IMR-90 (cell line): ENCODE results near the gene AK1. TPM values are rescaled to one million over a fixed set of nuclear protein-coding genes. Genes with fewer than 3 reads are reported as not detected.

Experiments used
- ATAC-seq: fragments of 200-7000 bp; cut with Tn5 transposase; 2 replicates; pipeline ENCODE4 v1.9.1; 2020; ENCODE audit warnings: low read depth, mild to moderate bottlenecking, moderate library complexity
- BruUV-seq: library from RNA; stranded (reverse); fragments of 400-500 nt; replicated peaks from 2 replicates; lab custom pipeline; 2021; lab: Mats Ljungman, UMichigan
- CTCF ChIA-PET: fragments of 300-600 bp; formaldehyde crosslinking; extraction: SDS; loops from one replicate; lab custom pipeline; 2021; ENCODE audit warnings: antibody characterized with exemption; lab: Yijun Ruan, JAX
- POLR2A ChIA-PET: fragments of 300-600 bp; sonication (Branson Sonifier 250); formaldehyde crosslinking; loops from one replicate; lab custom pipeline; 2022; ENCODE audit warnings: antibody characterized with exemption; ENCODE audit not compliant: unreplicated experiment; lab: Charles Lee
- DNase-seq: peaks from one replicate; pipeline ENCODE4 v3.0.0; 2013
- H2AFZ ChIP-seq: replicated peaks from 2 replicates; pipeline ENCODE3; 2013; ENCODE audit warnings: low read length, mild to moderate bottlenecking; ENCODE audit not compliant: poor library complexity
- H2AK5ac ChIP-seq: 2 replicates; pipeline ENCODE4 v1.6.1; 2013; ENCODE audit warnings: low read depth, low read length, inconsistent platforms
- H2AK9ac ChIP-seq: replicated peaks from 2 replicates; pipeline ENCODE3; 2013; ENCODE audit warnings: mild to moderate bottlenecking, low read depth, low read length, moderate library complexity; ENCODE audit not compliant: poor library complexity
- H2BK120ac ChIP-seq: 2 replicates; pipeline ENCODE4 v1.6.1; 2013; ENCODE audit warnings: low read depth, low read length, inconsistent platforms
- H2BK15ac ChIP-seq: 3 replicates; pipeline ENCODE4 v1.6.1; 2013; ENCODE audit warnings: low read depth, low read length, inconsistent platforms
- H2BK20ac ChIP-seq: 2 replicates; pipeline ENCODE4 v1.6.1; 2013; ENCODE audit warnings: low read depth, mild to moderate bottlenecking, inconsistent platforms, low read length, moderate library complexity
- H2BK5ac ChIP-seq: 2 replicates; pipeline ENCODE4 v1.6.1; 2013; ENCODE audit warnings: mild to moderate bottlenecking, low read depth, low read length, inconsistent platforms; ENCODE audit not compliant: poor library complexity, severe bottlenecking
- H3K14ac ChIP-seq: replicated peaks from 2 replicates; pipeline ENCODE4 v1.6.1; 2013; ENCODE audit warnings: low read depth, low read length, inconsistent platforms
- H3K18ac ChIP-seq: 2 replicates; pipeline ENCODE4 v1.6.1; 2013; ENCODE audit warnings: low read depth, low read length, control low read depth
- H3K23ac ChIP-seq: 2 replicates; pipeline ENCODE4 v1.6.1; 2013; ENCODE audit warnings: low read depth, low read length, inconsistent platforms
- H3K27ac ChIP-seq: 2 replicates; pipeline ENCODE4 v1.5.1; 2013; ENCODE audit warnings: mild to moderate bottlenecking, control low read depth, low read length; ENCODE audit not compliant: insufficient read depth
- H3K27me3 ChIP-seq: 2 replicates; pipeline ENCODE4 v1.6.1; 2013; ENCODE audit warnings: low read length; ENCODE audit not compliant: control insufficient read depth, insufficient read depth
- H3K36me3 ChIP-seq: 2 replicates; pipeline ENCODE4 v1.6.1; 2013; ENCODE audit warnings: low read length, mixed read lengths; ENCODE audit not compliant: control insufficient read depth, insufficient read depth
- H3K4ac ChIP-seq: 2 replicates; pipeline ENCODE4 v1.6.1; 2013; ENCODE audit warnings: low read depth, low read length, inconsistent platforms
- H3K4me1 ChIP-seq: 2 replicates; pipeline ENCODE4 v1.6.1; 2013; ENCODE audit warnings: low read length, mixed read lengths; ENCODE audit not compliant: control insufficient read depth, insufficient read depth
- H3K4me2 ChIP-seq: 2 replicates; pipeline ENCODE4 v1.6.1; 2013; ENCODE audit warnings: low read depth, mild to moderate bottlenecking, control low read depth, low read length, moderate library complexity
- H3K4me3 ChIP-seq: 2 replicates; pipeline ENCODE4 v1.5.1; 2013; ENCODE audit warnings: low read depth, mild to moderate bottlenecking, control low read depth, low read length, moderate library complexity; ENCODE audit not compliant: insufficient read depth
- H3K56ac ChIP-seq: 2 replicates; pipeline ENCODE4 v1.6.1; 2013; ENCODE audit warnings: low read length, inconsistent platforms; ENCODE audit not compliant: insufficient read depth; ENCODE audit errors: extremely low read depth
- H3K79me1 ChIP-seq, 2 experiments: 2 replicates each; pipeline ENCODE4 v1.6.1; 2013; ENCODE audit warnings: low read length in 2 of 2, inconsistent platforms in 1 of 2, low read depth in 1 of 2
- H3K9ac ChIP-seq: 2 replicates; pipeline ENCODE4 v1.6.1; 2013; ENCODE audit warnings: low read depth, low read length, control low read depth
- H3K9me1 ChIP-seq: 2 replicates; pipeline ENCODE4 v1.6.1; 2013; ENCODE audit warnings: low read length, inconsistent platforms; ENCODE audit not compliant: insufficient read depth
- H3K9me3 ChIP-seq: 2 replicates; pipeline ENCODE4 v1.6.1; 2013; ENCODE audit warnings: low read length; ENCODE audit not compliant: control insufficient read depth, insufficient read depth
- H4K20me1 ChIP-seq: 2 replicates; pipeline ENCODE4 v1.6.1; 2013; ENCODE audit warnings: low read length, inconsistent platforms; ENCODE audit not compliant: insufficient read depth
- H4K5ac ChIP-seq: 2 replicates; pipeline ENCODE4 v1.6.1; 2013; ENCODE audit warnings: mild to moderate bottlenecking, low read depth, low read length, control low read depth
- H4K8ac ChIP-seq, 2 experiments: 2 replicates each; pipeline ENCODE4 v1.6.1; 2013; ENCODE audit warnings: low read depth in 2 of 2, low read length in 2 of 2, control low read depth in 1 of 2, inconsistent platforms in 1 of 2
- H4K91ac ChIP-seq: 2 replicates; pipeline ENCODE4 v1.6.1; 2013; ENCODE audit warnings: low read depth, low read length, inconsistent platforms; ENCODE audit not compliant: insufficient read depth
- BHLHE40 ChIP-seq: fragments of 150-350 bp; IDR thresholded peaks from 2 replicates; pipeline ENCODE4 v1.6.1; 2016; ENCODE audit warnings: mild to moderate bottlenecking, low read depth, low read length
- CEBPB ChIP-seq: IDR thresholded peaks from 2 replicates; pipeline ENCODE4 v1.6.1; 2012; ENCODE audit warnings: low read depth, low read length, improper control_type of control experiment
- CHD1 ChIP-seq: IDR thresholded peaks from 2 replicates; pipeline ENCODE4 v1.6.1; 2012; ENCODE audit warnings: low read depth, low read length, improper control_type of control experiment
- ELK1 ChIP-seq: fragments of 150-350 bp; IDR thresholded peaks from 2 replicates; pipeline ENCODE4 v1.6.1; 2016; ENCODE audit warnings: low read depth, mild to moderate bottlenecking, low read length, moderate library complexity, borderline replicate concordance
- FOS ChIP-seq: fragments of 150-350 bp; IDR thresholded peaks from 2 replicates; pipeline ENCODE4 v1.6.1; 2016; ENCODE audit warnings: low read depth, low read length
- MAFK ChIP-seq: IDR thresholded peaks from 2 replicates; pipeline ENCODE4 v1.6.1; 2012; ENCODE audit warnings: low read depth, low read length, improper control_type of control experiment
- MXI1 ChIP-seq: IDR thresholded peaks from 2 replicates; pipeline ENCODE4 v1.6.1; 2012; ENCODE audit warnings: low read depth, mild to moderate bottlenecking, low read length, moderate library complexity, borderline replicate concordance
- NFE2L2 ChIP-seq: fragments of 150-350 bp; IDR thresholded peaks from 2 replicates; pipeline ENCODE4 v1.6.1; 2016; ENCODE audit warnings: low read depth, mild to moderate bottlenecking, low read length
- POLR2A ChIP-seq: IDR thresholded peaks from 2 replicates; pipeline ENCODE4 v1.6.1; 2012; ENCODE audit warnings: mild to moderate bottlenecking, low read depth, low read length
- RAD21 ChIP-seq: IDR thresholded peaks from 2 replicates; pipeline ENCODE4 v1.6.1; 2012; ENCODE audit warnings: low read length, improper control_type of control experiment
- RCOR1 ChIP-seq: IDR thresholded peaks from 2 replicates; pipeline ENCODE4 v1.6.1; 2012; ENCODE audit warnings: mild to moderate bottlenecking, low read length, improper control_type of control experiment; ENCODE audit not compliant: insufficient replicate concordance
- RFX5 ChIP-seq: IDR thresholded peaks from 2 replicates; pipeline ENCODE4 v1.8.0; 2012; ENCODE audit warnings: low read depth, mild to moderate bottlenecking, low read length, moderate library complexity
- SMC3 ChIP-seq: fragments of 150-350 bp; IDR thresholded peaks from 2 replicates; pipeline ENCODE4 v1.6.1; 2016; ENCODE audit warnings: low read depth, mild to moderate bottlenecking, antibody characterized with exemption, low read length, moderate library complexity
- WGBS, 2 experiments: methylation state at CpG; one replicate each; pipeline versions ENCODE4 v1.1.5 to v1.1.7; 2013; ENCODE audit warnings: missing lambda C conversion rate in 2 of 2; ENCODE audit not compliant: insufficient read length in 1 of 2; ENCODE audit errors: extremely low coverage in 2 of 2; 5-methylcytosine and 5-hydroxymethylcytosine counted together
- dilution Hi-C: fragments of 300-500 bp; cut with HindIII; formaldehyde crosslinking; loops from one replicate; pipeline ENCODE4 v1.14.3; 2018; ENCODE audit warnings: low sequenced_read_pairs; ENCODE audit not compliant: unreplicated experiment
- in situ Hi-C: fragments of 300-500 bp; cut with MboI; formaldehyde crosslinking; loops from 3 replicates; pipeline ENCODE4 v1.14.3; 2019; ENCODE audit warnings: low sequenced_read_pairs, inconsistent platforms, mixed read lengths
- intact Hi-C: fragments of 100-400 bp; cut with micrococcal nuclease; formaldehyde crosslinking; loops from 2 replicates; pipeline ENCODE4 v1.10.0; 2022
- polyA plus RNA-seq, 3 experiments: library from polyadenylated mRNA; depleted of rRNA; stranded (reverse); fragments of >200 nt; gene quantifications; 2 replicates each; pipeline ENCODE4 v1.2.3, GENCODE V29; 2012; ENCODE audit warnings: low replicate concordance in 1 of 3
- total RNA-seq: library from RNA; depleted of rRNA; stranded (reverse); fragments of >200 nt; gene quantifications from 2 replicates; pipeline ENCODE4 v1.2.3, GENCODE V29; 2012
- TF ChIP-seq, protein P1 (sequence below): conservative IDR thresholded peaks from 2 replicates; pipeline ENCODE4 v1.5.1; 2012; ENCODE audit warnings: mild to moderate bottlenecking, low read depth, low read length, improper control_type of control experiment
- TF ChIP-seq, protein P2 (sequence below): fragments of 150-350 bp; IDR thresholded peaks from 2 replicates; pipeline ENCODE4 v1.6.1; 2017; ENCODE audit warnings: mild to moderate bottlenecking, antibody characterized with exemption, low read length, low read depth

The AK1 gene
- total and polyA plus RNA-seq, 2 of the 4 experiments (the other 2 are of a cell fraction): 44.8 to 119 TPM

DNA sequence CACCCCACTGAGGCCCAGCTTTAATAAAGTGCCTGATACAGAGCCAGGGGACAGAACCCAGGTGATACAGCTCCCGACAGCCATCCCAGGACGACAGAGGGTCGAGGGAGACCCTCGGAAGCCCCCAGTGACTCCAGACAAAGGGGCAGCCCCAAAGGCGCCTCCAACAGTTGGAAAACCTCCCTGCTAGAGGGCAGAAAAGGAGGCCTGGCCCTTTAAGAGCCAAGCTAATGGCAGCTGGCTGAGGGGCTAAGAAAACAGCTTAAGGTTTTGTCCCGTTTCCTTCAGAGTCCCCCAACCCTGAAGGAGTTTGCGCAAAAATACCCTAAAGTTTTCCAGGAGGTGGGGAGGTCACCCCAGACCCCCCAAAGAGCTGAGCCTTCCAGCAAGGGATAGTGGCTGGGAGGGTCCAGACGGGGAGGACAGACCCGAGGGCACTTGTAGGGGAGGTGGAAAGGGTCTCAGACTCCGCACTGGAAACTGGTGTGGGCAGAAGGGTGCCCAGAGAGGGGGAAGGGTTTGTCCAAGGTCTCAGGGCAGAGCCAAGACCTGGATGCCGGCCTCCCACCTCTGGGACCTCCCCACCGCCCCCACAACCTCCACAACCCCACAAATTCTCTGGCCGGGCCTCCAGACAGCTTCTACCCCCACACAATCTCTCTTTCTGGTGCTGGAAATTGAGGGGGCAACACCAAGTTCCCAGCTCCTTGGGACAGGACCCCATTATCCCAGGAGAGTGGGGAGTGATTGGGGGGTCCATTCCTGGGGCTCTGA lies 8.2 kb upstream of the AK1 start:
- BruUV-seq: no TSS peak
- peaks cover 9% of the 10 kb centered on the region for H3K9me1 ChIP-seq
- ATAC-seq: no peak
- no peak overlapping the region for H3K27ac ChIP-seq
- no peak overlapping the region for H3K4me2 ChIP-seq
- peaks cover 0 to 23% of the 10 kb centered on the region in 2 experiments; a peak in 3 of 4 replicates for H3K79me1 ChIP-seq
- no peak overlapping the region for H2BK120ac ChIP-seq
- H3K18ac ChIP-seq: no peak overlapping the region
- no peak overlapping the region for H3K56ac ChIP-seq
- H3K27me3 ChIP-seq: no peaks in the 10 kb centered on the region
- peaks cover 50% of the 10 kb centered on the region for H3K36me3 ChIP-seq
- no peak overlapping the region for H4K5ac ChIP-seq
- H3K4me3 ChIP-seq: no peak overlapping the region
- no peak overlapping the region for H4K91ac ChIP-seq
- H3K14ac ChIP-seq: no peak overlapping the region
- no peak overlapping the region for H2BK20ac ChIP-seq
- no peak overlapping the region for H2AK5ac ChIP-seq
- whole genome bisulfite sequencing, 2 experiments: 78% methylated on average over 4 of the region's 13 CpGs; no CpG with 5 or more reads in 1 of the 2 experiments
- TF ChIP-seq CEBPB (no peak), FOS (no peak), SMC3 (no peak), POLR2A (no peak), NFE2L2 (no peak), RFX5 (no peak), BHLHE40 (no peak), ELK1 (no peak), CHD1 (no peak), MXI1 (no peak), MAFK (no peak), RAD21 (no peak), RCOR1 (no peak)
- TF ChIP-seq, protein P1, sequence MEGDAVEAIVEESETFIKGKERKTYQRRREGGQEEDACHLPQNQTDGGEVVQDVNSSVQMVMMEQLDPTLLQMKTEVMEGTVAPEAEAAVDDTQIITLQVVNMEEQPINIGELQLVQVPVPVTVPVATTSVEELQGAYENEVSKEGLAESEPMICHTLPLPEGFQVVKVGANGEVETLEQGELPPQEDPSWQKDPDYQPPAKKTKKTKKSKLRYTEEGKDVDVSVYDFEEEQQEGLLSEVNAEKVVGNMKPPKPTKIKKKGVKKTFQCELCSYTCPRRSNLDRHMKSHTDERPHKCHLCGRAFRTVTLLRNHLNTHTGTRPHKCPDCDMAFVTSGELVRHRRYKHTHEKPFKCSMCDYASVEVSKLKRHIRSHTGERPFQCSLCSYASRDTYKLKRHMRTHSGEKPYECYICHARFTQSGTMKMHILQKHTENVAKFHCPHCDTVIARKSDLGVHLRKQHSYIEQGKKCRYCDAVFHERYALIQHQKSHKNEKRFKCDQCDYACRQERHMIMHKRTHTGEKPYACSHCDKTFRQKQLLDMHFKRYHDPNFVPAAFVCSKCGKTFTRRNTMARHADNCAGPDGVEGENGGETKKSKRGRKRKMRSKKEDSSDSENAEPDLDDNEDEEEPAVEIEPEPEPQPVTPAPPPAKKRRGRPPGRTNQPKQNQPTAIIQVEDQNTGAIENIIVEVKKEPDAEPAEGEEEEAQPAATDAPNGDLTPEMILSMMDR: no peak
- TF ChIP-seq, protein P2, sequence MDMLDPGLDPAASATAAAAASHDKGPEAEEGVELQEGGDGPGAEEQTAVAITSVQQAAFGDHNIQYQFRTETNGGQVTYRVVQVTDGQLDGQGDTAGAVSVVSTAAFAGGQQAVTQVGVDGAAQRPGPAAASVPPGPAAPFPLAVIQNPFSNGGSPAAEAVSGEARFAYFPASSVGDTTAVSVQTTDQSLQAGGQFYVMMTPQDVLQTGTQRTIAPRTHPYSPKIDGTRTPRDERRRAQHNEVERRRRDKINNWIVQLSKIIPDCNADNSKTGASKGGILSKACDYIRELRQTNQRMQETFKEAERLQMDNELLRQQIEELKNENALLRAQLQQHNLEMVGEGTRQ: no peak
- CTCF ChIA-PET: no interaction called here
- H3K4ac ChIP-seq: no peak overlapping the region
- no peak for DNase-seq
- H3K9me3 ChIP-seq: no peaks in the 10 kb centered on the region
- no peak overlapping the region for H2BK15ac ChIP-seq
- POLR2A ChIA-PET: no interaction called here
- dilution Hi-C loops: no loop called here
- intact Hi-C loops: no loop called here
- H4K8ac ChIP-seq: no peak overlapping the region
- H2BK5ac ChIP-seq: no peak overlapping the region
- H3K9ac ChIP-seq: no peak overlapping the region
- H2AK9ac ChIP-seq: no peak overlapping the region
- in situ Hi-C loops: no loop called here
- no peak overlapping the region for H2AFZ ChIP-seq
- no peak overlapping the region for H3K23ac ChIP-seq
- peaks cover 13% of the 10 kb centered on the region; the same call in 1 of the 2 replicates for H4K20me1 ChIP-seq
- H3K4me1 ChIP-seq: peaks cover 4% of the 10 kb centered on the region
